D721Med (cell line): Measurements from ENCODE around the gene FILIP1L.

ENCODE experiments used
- DNase-seq: peaks from one replicate; pipeline ENCODE4 v3.0.0; 2011; ENCODE audit warnings: low spot score; ENCODE audit not compliant: insufficient read length
- FAIRE-seq: peaks from 2 replicates; lab custom pipeline; 2011; peaks lifted over from hg19 to GRCh38; lab: Jason Lieb, UNC
- CTCF ChIP-seq: IDR thresholded peaks from 2 replicates; pipeline ENCODE4 v1.5.1; 2012; ENCODE audit warnings: mild to moderate bottlenecking, control low read depth; ENCODE audit not compliant: insufficient read depth; ENCODE audit errors: missing control alignments

Gene FILIP1L

DNA sequence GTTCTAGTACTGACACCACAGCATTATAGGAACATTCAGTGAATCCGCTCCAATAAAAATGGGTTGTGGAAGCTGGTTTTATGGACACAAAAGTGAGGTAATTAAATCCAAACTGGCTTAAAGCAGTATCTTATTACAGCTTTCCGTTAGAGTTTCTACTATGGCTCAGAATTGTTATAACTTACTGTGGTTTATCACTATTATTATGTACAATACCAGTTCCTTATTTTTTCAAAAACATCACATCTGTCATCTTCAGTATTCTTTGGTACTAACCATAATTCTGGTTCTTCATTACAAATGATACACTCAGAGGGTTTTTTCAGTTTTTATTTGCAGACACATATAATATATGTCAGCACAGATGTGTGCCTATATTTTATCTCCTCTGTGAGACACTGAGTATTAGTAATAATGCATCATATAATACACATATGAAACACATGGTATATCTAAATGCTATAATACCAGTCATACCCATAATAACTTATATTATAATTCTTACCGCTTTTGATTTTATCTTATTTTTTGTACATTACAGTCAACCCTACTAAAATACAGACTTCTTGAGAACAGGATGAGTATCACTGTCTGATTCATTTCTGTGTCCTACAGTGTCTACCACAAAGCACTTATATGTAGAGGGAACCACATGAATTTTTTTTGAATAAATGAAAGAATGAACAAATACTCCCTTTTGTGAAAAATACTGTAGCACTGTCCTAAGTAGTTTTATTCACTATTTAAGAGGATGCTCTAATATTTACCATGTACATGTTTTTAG is 257.7 kb downstream of the FILIP1L start:
- no peak for DNase-seq
- FAIRE-seq = no peak
- TF ChIP-seq CTCF = no peak

- DNase-seq (no peak), FAIRE-seq (no peak)
- no peak for TF ChIP-seq CTCF
Measured at GRCh38 chr3:99855900-99856299, 258.4 kb downstream of the FILIP1L start.

- TF ChIP-seq CTCF = no peak
- no peak for FAIRE-seq
- no peak for DNase-seq
Measured at GRCh38 chr3:99854756-99855298, 259.5 kb downstream of the FILIP1L start.

DNA sequence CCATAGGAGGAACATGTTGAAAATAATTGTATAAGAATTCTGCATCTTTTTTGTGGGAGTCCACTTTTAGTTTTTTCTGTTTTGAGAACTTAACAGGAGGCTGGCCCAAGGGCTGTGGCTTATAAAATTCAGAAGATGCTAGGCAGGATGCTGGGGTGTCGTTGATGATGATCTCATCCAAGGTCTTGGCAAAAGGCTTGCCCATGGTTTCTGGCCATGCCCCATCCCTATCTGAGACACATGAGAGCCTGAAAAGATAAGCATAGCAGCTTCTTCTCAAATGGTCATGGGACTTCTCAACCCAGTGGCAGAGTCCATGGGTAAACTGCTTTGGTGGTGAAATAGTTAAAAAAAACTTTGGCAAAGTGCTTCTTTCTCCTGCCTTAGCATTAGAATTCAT is 261.4 kb downstream of the FILIP1L start:
- DNase-seq (no peak), FAIRE-seq (no peak)
- TF ChIP-seq CTCF = no peak

- TF ChIP-seq CTCF = no peak
- FAIRE-seq (no peak), DNase-seq (no peak)
Measured at GRCh38 chr3:99851955-99852354, 262.3 kb downstream of the FILIP1L start.

DNA sequence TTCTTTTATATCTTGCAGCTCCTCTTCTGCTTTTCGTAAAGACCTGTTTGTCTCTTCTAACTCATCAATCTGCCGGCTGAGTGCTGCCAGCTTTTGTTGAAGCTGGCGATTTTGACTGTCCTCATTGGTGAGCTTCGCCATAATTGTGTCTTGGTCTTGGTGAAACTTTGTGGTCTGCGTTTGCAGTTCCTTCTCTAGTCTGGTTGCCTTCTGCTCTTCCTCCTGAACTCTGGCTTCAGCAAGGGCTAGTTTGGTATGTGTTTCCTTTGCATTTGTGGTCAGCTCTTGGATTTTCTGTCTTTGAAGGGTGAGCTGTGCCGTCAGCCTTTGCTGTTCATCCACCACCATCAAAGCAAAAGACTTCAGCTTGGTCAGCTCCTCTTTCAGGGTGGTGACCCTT is 263.7 kb downstream of the FILIP1L start:
- no peak for TF ChIP-seq CTCF
- no peak for FAIRE-seq
- no peak for DNase-seq

DNA sequence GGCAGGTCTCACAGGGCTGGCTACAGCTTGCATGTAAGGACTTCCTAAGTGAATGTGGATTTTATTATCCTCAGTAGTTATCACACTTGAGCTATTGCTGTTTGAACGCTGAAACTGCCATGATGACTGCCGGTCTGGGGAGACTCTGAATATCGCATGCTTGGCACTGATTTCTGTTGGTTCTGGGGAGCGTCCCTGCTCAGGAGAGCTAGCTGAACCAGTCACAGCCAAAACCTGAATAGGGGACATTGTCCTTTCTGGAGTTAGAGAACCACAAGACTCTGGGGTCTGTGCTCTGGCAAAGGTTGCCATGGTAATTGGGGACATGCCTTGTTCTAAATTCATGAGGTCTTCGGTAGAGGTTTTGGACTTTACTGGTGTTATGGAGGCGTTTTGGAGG is 265.9 kb downstream of the FILIP1L start:
- TF ChIP-seq CTCF = no peak
- DNase-seq (no peak), FAIRE-seq (no peak)
